GM12878 (cell line): ENCODE data around the gene BAG1. TPM values are rescaled to one million over a fixed set of nuclear protein-coding genes. Genes with fewer than 3 reads are reported as not detected.
A peak's percentile ranks its signal among the peaks of the same experiment; 100 is the strongest.

Experiments used
- ATF2 ChIP-seq: IDR thresholded peaks from 2 replicates; pipeline ENCODE4 v1.6.1; 2012; ENCODE audit warnings: low read length, inconsistent platforms
- BHLHE40 ChIP-seq, 2 experiments: fragments of 450-650 bp in 1 of 2; IDR thresholded peaks; 2 replicates each; pipeline ENCODE4 v1.6.1; 2011 to 2017; ENCODE audit warnings: low read depth in 2 of 2, borderline replicate concordance in 1 of 2, improper control_type of control experiment in 1 of 2, low read length in 1 of 2, mild to moderate bottlenecking in 1 of 2
- BRCA1 ChIP-seq: IDR thresholded peaks from 2 replicates; pipeline ENCODE4 v1.6.1; 2011; ENCODE audit warnings: low read depth, low read length, improper control_type of control experiment
- DPF2 ChIP-seq: fragments of 450-650 bp; IDR thresholded peaks from 2 replicates; pipeline ENCODE4 v1.6.1; 2017; ENCODE audit warnings: mild to moderate bottlenecking
- EED ChIP-seq: sonication (generic); IDR thresholded peaks from 2 replicates; pipeline ENCODE4 v1.6.1; 2016; ENCODE audit warnings: antibody characterized with exemption, low read depth
- EGR1 ChIP-seq, 2 experiments: IDR thresholded peaks; 1 replicate in 1 of 2; 2 replicates in 1 of 2; pipeline ENCODE4 v1.6.1; 2011 to 2012; ENCODE audit warnings: low read depth in 2 of 2, low read length in 2 of 2, borderline replicate concordance in 1 of 2, mild to moderate bottlenecking in 1 of 2, moderate library complexity in 1 of 2
- ELK1 ChIP-seq: IDR thresholded peaks from 2 replicates; pipeline ENCODE4 v1.6.1; 2012; ENCODE audit warnings: low read depth, low read length, improper control_type of control experiment
- JUND ChIP-seq: IDR thresholded peaks from 2 replicates; pipeline ENCODE4 v1.6.1; 2012; ENCODE audit warnings: low read depth, mild to moderate bottlenecking, low read length, improper control_type of control experiment, moderate library complexity
- NRF1 ChIP-seq: conservative IDR thresholded peaks from 2 replicates; pipeline ENCODE4 v1.6.1; 2011; ENCODE audit warnings: mild to moderate bottlenecking, low read depth, low read length, improper control_type of control experiment
- PRDM15 ChIP-seq: fragments of 450-650 bp; formaldehyde crosslinking; IDR thresholded peaks from 2 replicates; pipeline ENCODE4 v1.4.0; 2020; ENCODE audit warnings: mild to moderate bottlenecking, moderate library complexity
- RB1 ChIP-seq: fragments of 450-650 bp; formaldehyde crosslinking; IDR thresholded peaks from 2 replicates; pipeline ENCODE4 v1.6.1; 2017; ENCODE audit warnings: mild to moderate bottlenecking, borderline replicate concordance
- RCOR1 ChIP-seq: conservative IDR thresholded peaks from 2 replicates; pipeline ENCODE4 v1.6.1; 2012; ENCODE audit warnings: low read depth, low read length, improper control_type of control experiment
- RELB ChIP-seq: fragments of 450-650 bp; IDR thresholded peaks from 2 replicates; pipeline ENCODE4 v1.6.1; 2017; ENCODE audit warnings: low read depth, mild to moderate bottlenecking, moderate library complexity
- SP1 ChIP-seq: IDR thresholded peaks from one replicate; pipeline ENCODE4 v1.6.1; 2011; ENCODE audit warnings: low read depth, low read length
- ZNF687 ChIP-seq: fragments of 450-650 bp; IDR thresholded peaks from 2 replicates; pipeline ENCODE4 v1.6.1; 2017; ENCODE audit warnings: mild to moderate bottlenecking, moderate library complexity
- ZSCAN29 ChIP-seq: fragments of 450-650 bp; IDR thresholded peaks from 2 replicates; pipeline ENCODE4 v1.6.1; 2017; ENCODE audit warnings: mild to moderate bottlenecking, moderate library complexity
- polyA plus RNA-seq, 11 experiments: library from polyadenylated mRNA; depleted of rRNA in 4 of 11; unstranded in 6 of 11; stranded (reverse) in 5 of 11; fragments of >200 nt; fragmentation: Nextera tagmentation in 4 of 11; fragmentation: Illumina TruSeq in 1 of 11; extraction: Ambion mirVana in 4 of 11; extraction: Trizol in 1 of 11; gene quantifications; 1 replicate in 1 of 11; 2 replicates in 10 of 11; pipeline versions ENCODE4 v1.2.1 to v1.2.3, GENCODE V29; 2011 to 2016; ENCODE audit warnings: inconsistent platforms in 2 of 11, missing spikeins in 2 of 11, low read depth in 1 of 11
- total RNA-seq, 4 experiments: library from RNA; depleted of rRNA in 3 of 4; stranded (reverse); fragments of >200 nt in 3 of 4; fragmentation: Illumina TruSeq in 1 of 4; extraction: Trizol in 1 of 4; gene quantifications; 2 replicates each; pipeline versions ENCODE4 v1.2.1 to v1.2.3, GENCODE V29; 2013 to 2021

Gene BAG1
- total and polyA plus RNA-seq, 10 of the 15 experiments (the other 5 are each of a cell fraction or from before 2014, with no cell fraction given): 11.6 to 135 (median 68.9) TPM

GRCh38 chr9:33290247-33291030 lies 25.9 kb upstream of the BAG1 start, which contains the start of gene NFX1 (continued):
- TF ChIP-seq NRF1 (peak; percentile 87), BRCA1 (peak; percentile 17; the same call in 1 of the 2 replicates), ZSCAN29 (peak; percentile 100), RCOR1 (no peak), ELK1 (peak; percentile 95), EGR1 (IDR thresholded peaks at IDR 0.05; ENCODE audit: borderline replicate concordance in 1 of 2, low read depth in 2 of 2, low read length in 2 of 2) (peak in 1 of 2 experiments; percentile 40; a peak in 1 of 3 replicates), DPF2 (peak; percentile 86), ZNF687 (peak; percentile 88), RB1 (peak; percentile 71; the same call in 1 of the 2 replicates), BHLHE40 (IDR thresholded peaks at IDR 0.05; ENCODE audit: borderline replicate concordance in 1 of 2, low read depth in 2 of 2, low read length in 1 of 2) (peak; percentile 97 to 99), RELB (peak; percentile 87), JUND (peak; percentile 55; the same call in 1 of the 2 replicates), SP1 (peak; percentile 69), PRDM15 (CRISPR knock-in tag) (0 out of 2 replicates have a peak, but pooled peaks have one; percentile 9), EED (0 out of 2 replicates have a peak, but pooled peaks have one; percentile 7), ATF2 (peak; percentile 68; the same call in 1 of the 2 replicates)
